LHCN-M2 (cell line): ENCODE results near the gene ILF3. TPM values are rescaled to one million over a fixed set of nuclear protein-coding genes. Genes with fewer than 3 reads are reported as not detected.
"Not testable (repeated sequence)": the region's sequence is repeated elsewhere in the genome, so short reads cannot be mapped to it uniquely, and the experiment has no call there.

Source experiments
- DNase-seq: peaks from one replicate; pipeline ENCODE4 v3.0.0-alpha.2; 2012; ENCODE audit warnings: low read depth
- total RNA-seq: library from RNA; depleted of rRNA; stranded (reverse); fragments of >200 nt; gene quantifications from 2 replicates; pipeline ENCODE4 v1.2.3, GENCODE V29; 2014

Gene ILF3
- total RNA-seq, 1 experiment from 2014 or later, result 172 TPM

DNA sequence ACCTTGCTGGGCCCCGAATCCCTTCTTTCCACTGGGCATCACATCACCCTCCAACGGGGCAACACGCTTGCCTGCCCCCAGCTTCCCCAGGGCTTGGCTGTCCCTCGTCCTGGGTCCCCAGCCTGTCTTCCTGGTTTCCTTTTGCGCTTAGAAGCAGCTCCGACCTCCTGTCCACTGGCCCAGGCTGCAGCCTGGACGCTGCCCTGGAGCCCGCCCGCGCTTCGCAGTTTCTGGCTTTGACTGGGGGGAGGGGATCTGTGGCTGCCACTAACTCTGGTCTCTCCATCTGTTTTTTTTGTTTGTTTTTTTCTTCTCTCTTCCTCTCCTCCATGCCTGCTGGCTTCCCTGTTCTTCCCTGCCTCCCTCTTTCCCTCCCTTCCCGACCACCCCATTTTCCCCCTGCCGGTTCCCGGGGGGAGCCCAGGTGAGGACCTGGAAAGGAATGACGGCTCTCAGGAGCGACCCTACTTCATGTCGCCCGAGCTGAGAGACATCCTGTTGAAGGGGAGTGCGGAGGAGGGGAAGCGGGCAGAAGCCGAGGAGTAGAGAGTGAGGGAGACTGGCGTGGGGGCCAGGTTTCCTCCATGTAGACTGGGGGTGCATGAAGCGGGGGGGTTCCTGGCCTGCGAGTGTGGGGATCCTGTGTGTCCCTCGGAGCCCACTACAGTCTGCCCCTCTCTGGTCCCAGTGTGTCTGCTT, 11.5 kb upstream of the ILF3 start:
- DNase-seq, result no peak

DNA sequence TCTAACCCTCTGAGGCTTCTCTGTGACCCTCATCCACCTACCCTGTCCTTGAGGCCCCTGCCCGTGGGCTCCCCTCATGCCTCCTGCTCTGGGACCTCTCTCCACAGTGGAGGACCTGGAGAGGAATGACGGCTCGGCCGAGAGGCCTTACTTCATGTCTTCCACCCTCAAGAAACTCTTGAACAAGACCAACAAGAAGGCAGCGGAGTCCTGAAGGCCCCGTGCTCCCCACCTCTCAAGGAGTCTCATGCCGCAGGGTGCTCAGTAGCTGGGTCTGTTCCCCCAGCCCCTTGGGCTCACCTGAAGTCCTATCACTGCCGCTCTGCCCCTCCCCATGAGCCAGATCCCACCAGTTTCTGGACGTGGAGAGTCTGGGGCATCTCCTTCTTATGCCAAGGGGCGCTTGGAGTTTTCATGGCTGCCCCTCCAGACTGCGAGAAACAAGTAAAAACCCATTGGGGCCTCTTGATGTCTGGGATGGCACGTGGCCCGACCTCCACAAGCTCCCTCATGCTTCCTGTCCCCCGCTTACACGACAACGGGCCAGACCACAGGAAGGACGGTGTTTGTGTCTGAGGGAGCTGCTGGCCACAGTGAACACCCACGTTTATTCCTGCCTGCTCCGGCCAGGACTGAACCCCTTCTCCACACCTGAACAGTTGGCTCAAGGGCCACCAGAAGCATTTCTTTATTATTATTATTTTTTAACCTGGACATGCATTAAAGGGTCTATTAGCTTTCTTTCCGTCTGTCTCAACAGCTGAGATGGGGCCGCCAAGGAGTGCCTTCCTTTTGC, 10.8 kb upstream of the ILF3 start:
- DNase-seq, result no peak

DNA sequence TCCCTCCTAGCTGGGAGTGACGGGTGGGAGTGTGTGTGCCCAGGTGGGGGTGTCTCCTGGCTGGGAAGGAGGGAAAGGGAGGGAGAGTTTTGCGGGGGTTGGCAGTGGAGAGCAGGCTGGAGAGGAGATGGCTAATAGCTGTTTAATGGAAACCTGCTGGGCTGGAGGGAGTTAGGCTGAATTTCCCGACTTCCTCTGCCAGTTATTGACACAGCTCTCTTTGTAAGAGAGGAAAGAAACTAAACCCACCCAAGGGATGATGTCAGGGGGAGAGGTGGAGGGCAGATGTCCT, 10.2 kb upstream of the ILF3 start:
- DNase-seq, result no peak

DNA sequence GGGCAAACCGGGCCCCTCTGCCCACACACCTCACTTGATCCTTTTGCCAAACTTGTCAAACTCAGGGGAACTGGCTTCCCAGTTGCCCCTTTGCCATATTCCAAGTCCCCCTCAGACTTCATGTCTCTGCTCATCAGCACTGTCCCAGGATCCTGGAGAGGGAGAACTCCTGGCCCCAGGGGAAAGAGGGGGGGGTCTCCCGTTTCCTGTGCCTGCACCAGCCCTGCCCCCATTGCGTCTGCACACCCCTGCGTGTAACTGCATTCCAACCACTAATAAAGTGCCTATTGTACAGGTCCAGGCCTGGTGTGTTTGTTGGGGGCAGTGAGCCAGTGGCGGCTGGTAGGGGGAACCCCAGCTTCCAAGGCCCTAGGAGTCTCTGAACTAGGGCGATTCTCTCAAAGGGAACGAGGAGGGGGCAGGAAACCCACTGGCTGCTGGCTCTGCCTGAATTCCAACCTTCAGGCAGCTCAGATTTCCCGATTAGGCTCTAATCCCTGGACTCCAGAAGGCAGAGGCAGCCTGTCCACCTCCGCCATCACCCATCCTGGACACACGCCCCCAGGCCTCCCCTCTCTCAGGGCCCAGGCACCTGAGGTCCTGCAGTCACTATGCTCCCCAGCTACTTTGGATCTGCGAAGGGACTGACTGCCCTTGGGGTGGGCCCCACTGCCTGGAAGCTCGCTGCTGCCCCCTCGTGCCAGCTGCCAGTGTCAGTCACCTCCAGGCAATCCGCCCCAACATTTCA, 9.7 kb upstream of the ILF3 start:
- DNase-seq, result peak; percentile 71

DNA sequence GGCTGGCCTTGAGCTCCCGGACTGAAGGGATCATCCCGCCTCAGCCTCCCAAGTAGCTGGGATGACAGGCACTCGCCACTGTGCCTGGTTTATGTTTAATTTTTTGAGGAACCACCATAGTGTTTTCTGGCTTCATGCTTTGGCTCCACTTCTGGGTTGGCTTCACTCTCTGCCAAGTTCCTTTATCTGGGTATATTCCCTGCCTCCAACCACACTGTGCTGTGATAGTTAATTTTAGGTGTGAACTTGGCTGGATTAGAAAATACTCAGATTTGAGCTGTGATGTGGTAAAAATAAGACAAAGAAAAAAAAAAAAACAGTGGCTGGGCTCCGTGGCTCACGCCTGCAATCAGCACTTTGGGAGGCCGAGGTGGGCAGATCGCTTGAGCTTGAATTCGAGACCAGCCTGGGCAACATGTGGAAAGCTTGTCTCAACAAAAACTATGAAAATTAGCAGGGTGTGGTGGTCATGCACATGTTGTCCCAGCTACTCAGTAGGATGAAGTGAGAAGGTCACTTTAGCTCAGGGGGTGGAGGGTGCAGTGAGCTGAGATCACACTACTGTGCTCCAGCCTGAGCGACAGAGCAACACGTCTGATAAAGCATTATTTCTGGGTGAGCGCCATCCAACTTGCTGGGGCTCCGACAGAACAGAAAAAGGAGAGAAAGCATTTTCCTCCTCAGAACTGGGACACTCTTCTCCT, 7.5 kb upstream of the ILF3 start:
- DNase-seq, result no peak

DNA sequence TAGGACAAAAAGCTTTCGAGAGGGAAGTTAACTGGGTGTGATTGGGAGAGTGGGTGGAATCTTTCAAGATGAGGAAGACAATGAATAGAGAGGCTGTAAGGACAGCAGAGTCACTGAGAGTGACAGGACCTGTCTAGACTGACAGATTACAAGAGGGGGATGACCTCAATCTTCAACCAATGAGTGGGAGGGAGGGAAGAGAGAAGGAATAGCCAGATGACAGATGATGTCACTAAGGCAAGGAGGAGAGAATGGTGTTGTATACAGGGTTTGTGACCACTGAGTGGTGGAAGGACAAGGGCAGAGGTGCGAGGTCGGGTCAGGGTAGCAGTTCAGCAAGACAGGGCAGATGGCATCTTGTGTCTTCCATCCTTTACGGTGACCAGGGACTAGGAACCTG, 5.8 kb upstream of the ILF3 start:
- DNase-seq, result no peak

DNA sequence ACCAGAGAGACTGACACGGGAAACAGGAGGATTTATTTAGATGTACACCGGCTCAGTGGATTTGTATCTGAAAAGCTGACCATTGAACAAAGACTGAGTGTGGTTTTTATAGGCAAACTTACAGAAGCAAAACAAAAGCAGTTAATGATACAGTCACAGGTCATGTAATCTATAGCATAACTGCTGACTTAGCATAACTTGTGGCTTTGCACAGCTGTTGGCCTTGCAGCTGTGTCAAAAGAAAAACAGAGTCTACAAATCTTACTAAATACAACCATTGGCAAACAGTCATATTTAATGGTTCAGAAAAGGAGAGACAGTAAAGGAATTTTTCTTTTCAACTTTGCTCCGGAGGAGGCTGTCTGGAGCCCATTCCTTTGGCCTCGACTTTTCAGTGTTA, 2.3 kb upstream of the ILF3 start:
- peak; percentile 68 for DNase-seq

DNA sequence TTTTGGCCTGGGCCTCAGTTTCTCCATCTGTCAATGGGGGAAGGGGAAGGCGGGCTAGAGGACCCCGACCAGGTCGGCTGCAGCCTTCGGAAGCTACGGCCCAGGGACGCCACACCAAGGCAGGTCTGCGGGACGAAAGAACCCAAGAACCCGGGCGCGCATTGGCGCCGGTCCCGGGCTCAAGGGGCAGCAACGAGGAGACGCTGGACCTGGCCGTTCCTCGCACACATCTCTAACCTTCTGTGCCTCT, 739 bp upstream of the ILF3 start:
- no peak for DNase-seq

DNA sequence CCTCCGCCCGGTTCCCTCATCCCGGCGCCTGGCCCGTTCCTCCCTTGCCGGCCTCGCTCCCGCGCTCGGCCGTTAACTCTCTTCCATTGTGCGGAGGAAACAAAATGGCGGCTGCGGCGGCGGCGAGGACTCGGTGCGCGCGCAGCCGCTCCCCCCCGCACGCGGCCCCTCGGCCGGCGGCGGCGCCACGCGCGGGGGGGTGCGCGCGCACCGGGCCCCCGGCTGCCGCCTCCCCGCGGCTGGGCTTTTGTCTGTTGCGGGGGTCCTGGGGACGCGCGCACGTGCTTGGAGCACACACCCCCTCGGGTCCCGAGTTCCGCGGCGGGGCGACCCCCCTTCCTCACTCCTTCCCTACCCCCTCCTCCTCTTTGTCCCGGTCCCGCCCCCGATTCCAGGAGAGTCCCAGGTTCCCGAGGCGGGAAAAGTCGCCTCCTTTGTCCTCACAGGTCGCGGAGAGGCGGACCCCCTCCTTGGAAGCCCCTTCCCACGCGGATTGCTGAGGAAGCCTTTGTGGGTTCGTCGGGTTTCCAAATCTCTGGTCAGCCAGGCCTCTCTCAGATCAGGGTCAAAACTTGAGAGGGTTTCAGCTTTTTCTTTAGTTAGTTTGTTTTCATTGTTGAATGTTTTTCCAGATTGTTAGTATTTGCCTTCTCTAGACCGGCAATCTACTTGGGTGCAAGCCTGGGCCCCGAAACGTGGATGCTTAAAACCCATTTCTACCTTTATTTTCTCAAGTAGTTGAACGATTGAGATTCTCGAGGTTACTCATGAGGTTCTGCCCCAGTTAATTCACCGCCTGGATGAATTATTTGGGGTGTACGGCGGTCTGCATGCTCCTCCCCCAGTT, 687 bp downstream of the ILF3 start:
- no peak for DNase-seq

DNA sequence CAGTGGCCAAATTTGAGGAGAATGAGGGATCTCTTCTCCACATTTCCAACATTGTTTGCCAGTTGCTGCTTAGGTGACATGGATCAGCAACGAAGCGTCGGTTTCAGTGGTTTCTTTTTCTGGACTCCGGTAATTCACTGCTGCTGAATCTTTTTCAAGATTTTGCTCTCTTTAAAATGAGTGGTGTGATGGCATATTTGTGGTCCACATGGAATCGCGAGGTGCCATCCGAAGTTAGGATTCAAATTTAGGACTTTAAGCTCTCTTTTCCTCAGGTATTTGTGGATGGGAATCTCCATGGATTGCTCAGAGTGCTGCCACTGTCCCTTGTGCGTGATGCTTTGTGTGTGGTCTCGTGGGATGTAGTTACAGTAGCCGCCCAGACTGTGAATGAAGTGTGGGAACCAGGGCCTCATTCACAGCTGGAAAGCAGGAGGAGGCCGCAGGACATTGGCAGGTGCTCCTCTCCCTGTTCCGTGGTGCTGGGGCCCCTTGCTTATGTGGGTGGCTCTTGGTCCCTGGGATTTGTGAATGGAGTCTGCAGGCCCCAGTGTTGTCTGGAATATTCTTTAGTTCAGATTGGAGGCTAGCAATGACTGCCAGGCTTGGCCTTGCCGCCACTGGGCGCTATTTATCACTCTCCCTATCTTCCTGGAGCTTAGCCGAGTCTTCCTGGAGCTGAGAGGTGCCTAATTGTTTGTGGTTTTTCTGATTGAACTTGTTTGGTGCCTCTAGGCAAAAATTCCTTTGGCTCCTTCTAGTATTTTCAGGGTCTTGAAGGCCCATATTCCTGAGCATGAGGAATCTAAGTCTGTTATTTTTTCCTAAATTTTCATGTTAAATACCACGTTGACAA, 1.5 kb downstream of the ILF3 start:
- peak; percentile 51 for DNase-seq

DNA sequence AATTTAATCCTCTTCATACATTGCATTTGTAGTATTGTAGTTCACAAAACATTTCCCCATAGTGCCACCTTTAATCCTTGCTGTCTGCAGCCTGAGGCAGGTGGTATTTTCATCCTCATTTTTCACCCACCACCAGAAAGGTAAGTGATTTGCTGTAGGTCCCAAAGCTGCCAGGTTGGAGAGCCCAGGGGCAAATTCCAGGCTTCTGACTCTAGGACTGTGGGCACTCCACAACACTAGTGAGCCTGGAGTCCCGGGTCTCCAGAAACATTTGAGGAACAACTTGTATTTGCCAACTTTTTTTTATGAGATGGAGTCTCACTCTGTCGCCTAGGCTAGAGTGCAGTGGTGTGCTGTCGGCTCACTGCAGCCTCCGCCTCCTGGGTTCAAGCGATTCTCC, 6.2 kb downstream of the ILF3 start:
- DNase-seq, result no peak

DNA sequence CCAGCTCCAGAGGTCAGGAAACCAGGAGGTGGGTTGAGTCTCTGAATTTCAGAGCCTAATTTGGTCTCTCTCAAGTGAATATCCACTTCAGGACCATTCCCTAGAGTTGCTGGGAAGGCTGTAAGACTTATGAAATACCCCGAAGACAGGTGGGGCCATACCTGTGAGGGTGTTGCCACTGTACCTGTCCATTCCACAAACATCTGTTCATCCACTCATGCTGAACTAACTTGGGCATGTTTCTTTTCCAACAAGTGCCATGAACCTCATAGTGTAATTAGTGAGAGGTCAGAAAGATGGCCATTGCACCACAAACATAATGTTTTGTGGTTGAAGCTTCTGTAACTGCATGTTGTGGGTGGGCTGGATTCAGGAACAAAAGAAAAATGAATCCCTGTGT, 7.8 kb downstream of the ILF3 start:
- no peak for DNase-seq

DNA sequence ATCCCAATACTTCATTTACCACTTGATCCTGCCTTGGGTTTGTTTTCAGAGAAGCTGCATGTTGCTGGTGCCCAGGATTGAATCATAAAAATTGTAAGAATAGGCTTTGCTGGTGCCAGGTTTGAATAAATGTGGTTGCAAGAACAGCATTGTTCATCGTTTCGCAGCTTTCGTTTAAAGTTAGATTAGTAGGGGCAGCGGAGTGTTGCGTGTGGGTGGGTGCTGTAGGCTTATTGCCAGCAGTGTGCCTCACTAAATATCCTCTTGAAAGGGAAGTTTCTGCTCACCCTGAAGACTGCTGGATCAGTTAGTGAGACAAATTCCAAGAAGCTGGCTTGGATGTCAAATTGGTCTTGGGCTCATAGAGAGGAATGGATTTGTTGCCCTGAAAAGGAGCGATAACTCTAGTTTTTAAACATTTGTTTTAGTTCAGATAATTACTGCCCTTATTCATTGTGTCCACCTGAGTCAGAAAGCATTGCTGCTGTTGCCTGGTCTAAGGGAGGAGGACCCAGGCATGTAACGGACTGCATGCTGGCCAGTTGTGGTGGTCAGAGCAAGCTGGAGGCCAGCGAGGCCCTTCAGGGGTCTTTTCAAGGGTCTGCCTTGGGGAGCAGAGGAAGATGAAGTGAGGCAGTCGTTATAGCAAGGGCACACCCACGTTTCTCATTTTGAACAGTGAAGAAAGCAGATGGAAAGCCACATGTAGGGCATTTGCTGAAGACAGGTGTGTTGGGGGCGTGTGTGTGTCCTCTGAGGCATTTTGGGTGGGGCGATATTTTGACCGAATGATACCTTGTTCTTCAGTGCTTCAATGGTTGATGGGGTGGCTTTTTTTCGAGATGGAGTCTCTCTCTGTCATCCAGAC, 8.5 kb downstream of the ILF3 start:
- DNase-seq, result no peak

DNA sequence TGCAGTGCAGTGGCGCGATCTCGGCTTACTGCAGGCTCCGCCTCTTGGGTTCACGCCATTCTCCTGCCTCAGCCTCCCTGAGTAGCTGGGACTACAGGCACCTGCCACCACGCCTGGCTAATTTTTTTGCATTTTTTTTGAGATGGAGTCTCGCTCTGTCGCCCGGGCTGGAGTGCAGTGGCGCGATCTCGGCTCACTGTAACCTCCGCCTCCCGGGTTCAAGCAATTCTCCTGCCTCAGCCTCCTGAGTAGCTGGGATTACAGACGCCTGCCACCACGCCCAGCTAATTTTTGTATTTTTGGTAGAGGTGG, 9.1 kb downstream of the ILF3 start:
- not testable (repeated sequence) for DNase-seq

DNA sequence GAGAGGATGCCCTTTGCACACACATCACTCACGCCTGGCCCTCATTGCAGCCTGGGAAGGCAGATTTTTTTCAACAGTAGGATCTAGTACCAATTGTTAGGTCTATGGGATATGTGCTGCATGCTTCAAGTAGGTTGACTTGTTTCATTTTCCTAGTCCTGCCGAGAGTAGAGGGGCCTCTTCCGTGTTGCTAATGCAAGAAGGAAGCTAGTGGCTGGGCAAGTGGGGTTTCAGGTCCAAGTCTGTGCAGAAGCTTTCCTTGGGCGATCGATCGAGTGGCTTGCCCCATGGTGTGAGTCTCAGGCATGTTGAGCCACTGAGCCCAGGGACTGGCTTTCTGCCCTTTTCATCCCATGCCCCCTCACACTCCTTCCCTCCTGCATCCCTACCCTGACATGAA, 13.7 kb downstream of the ILF3 start:
- DNase-seq, result no peak

DNA sequence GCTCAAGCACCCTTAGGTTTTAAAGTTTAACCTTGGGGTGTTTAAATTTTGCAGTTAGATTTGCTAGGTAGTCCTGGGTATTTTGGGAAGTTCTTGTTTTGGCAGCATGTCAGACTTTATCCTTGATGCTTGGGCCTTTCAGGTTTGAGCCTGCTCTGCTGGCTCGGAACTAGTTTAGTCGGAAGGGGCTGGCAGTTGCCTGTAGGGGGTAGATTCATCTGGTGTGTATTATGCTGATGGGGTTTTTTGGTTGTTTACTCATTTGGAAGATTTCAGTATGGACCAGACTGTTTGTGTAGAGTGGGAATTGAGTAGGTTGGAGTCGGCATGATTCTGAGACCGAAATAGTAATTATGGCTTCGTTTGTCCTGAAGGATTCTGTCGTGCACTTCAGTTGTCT, 15.1 kb downstream of the ILF3 start:
- DNase-seq, result no peak

DNA sequence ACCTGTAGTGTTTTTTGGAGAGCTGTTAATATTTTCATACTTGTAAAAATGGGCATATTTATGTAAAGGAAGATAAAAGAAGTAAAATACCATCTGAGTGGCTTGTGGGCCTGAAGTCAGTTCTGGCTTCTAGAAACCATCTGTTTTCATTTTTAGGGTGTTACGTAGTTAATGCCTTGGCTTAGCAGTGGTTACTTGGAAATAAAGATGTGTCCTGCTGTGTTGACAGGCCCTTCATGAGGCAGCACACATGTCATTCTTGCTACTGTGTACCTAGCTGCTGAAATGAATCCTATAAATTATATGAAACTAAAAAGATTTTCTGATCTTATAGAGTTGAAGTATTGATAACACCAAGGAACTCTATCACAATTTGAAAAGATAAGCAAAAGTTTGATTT, 16.0 kb downstream of the ILF3 start:
- no peak for DNase-seq

DNA sequence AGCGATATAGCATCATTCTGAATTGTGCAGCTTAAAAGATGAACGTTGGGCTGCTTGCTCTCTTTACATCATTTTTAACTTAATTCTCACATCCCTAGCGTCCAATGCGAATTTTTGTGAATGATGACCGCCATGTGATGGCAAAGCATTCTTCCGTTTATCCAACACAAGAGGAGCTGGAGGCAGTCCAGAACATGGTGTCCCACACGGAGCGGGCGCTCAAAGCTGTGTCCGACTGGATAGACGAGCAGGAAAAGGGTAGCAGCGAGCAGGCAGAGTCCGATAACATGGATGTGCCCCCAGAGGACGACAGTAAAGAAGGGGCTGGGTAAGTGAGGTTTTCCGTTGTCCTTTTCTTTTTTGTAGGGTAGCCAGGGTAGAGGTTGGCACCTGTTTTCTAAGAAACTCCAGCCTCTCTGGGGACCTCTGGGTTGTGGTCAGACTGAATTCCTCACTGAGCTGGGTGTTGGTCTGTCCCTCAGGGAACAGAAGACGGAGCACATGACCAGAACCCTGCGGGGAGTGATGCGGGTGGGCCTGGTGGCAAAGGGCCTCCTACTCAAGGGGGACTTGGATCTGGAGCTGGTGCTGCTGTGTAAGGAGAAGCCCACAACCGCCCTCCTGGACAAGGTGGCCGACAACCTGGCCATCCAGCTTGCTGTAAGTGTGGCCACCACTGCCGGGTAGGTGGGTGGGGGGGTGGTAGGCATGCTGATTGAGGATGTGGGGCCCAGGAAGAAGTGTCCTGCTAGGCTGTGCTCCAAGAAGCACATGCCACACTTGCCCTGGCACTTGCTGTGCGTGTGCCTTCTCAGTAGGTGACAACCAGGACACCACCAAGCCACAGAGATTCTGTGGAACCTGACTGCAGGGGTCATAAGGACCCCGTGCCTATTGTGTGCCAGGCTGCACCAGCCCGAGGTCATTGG, 17.0 kb downstream of the ILF3 start:
- DNase-seq, result peak; percentile 65

DNA sequence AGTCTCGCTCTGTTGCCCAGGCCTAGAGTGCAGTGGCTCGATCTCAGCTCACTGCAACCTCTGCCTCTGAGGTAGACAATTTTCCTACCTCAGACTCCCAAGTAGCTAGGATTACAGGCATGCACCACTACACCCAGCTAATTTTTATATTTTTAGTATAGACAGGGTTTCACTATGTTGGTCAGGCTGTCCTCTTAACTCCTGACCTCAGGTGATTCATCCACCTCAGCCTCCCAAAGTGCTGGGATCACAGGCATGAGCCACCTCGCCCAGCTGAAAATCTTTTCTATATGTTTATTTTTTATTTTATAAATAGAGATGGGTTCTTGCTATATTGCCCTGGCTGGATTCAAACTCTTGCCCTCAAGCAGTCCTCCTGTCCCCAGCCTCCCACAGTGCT, 17.8 kb downstream of the ILF3 start:
- not testable (repeated sequence) for DNase-seq
